Transverse colon (tissue), 3 donors: Measurements from ENCODE around the gene C5orf34.
A peak's percentile ranks its signal among the peaks of the same experiment; 100 is the strongest.

Experiments
- CTCF ChIP-seq, 5 experiments: fragments of 200-600 bp in 3 of 5; fragments of 450-650 bp in 2 of 5; sonication (generic) in 3 of 5; IDR thresholded peaks; 1 replicate in 2 of 5; 2 replicates in 3 of 5; pipeline ENCODE4 v1.5.1; 2016 to 2017; ENCODE audit warnings: antibody characterized with exemption in 5 of 5, inconsistent platforms in 3 of 5, mild to moderate bottlenecking in 2 of 5, moderate library complexity in 1 of 5
- EP300 ChIP-seq: sonication (generic); formaldehyde crosslinking; IDR thresholded peaks from one replicate; pipeline ENCODE4 v1.6.1; 2017; ENCODE audit warnings: antibody characterized with exemption, low read depth
- POLR2A ChIP-seq: fragments of 450-650 bp; IDR thresholded peaks from one replicate; pipeline ENCODE4 v1.6.1; 2016; ENCODE audit warnings: antibody characterized with exemption, mild to moderate bottlenecking, moderate library complexity

DNA sequence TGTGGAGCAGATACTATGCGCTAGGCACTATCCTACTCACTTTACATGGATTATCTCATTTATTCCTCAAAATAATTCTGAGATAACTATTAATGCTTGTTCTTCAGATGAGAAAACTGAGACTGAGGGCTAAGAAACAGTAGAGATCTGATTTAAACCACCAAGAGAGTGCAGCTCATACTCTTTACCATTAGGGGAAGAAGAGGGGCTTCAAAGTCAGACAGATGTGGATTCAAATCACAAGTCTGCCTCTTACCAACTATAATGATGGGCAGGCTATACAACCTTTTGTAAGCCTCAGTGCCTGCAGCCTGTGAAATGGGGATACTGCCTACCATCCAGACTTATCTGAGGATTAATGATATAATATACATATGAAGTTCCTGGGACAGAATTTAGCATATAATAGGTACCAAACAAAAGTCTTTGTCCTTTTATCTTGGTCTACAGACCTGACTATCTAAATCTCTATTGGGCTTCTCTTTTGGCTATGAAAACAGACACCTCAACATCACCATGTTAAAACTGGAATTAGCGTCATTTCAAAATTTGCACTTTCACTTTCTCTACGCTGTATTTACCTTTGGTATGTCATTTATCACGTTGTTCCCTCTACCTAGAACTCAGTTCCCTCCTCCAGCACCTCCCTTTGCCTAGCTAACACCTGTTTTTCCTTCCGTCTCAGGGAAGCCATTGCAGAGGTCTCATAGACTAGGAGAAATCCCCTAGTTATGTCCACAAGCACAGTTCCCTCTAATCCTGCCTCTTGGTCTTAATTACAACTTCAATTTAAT is 17.4 kb downstream of the C5orf34 start:
- peak in 1 of 5 experiments; percentile 21 for TF ChIP-seq CTCF (IDR thresholded peaks at IDR 0.05)
- no peak for TF ChIP-seq POLR2A
- no peak for TF ChIP-seq EP300
